T-helper 2 cell treated with Interferon-gamma antibody and Interleukin-4, amounts not matched to agents 100 ng/mL and 5 ng/mL, for 36 hours (primary cell): Measurements from ENCODE around the gene TYW1. TPM values are rescaled to one million over a fixed set of nuclear protein-coding genes. Genes with fewer than 3 reads are reported as not detected.
"Not testable (repeated sequence)": the region's sequence is repeated elsewhere in the genome, so short reads cannot be mapped to it uniquely, and the experiment has no call there.

ENCODE experiments used
- intact Hi-C: fragments of 100-400 bp; cut with micrococcal nuclease; formaldehyde crosslinking; loops from one replicate; pipeline ENCODE4 v1.15.1; 2023
- total RNA-seq: library from RNA; stranded (reverse); gene quantifications from 2 replicates; pipeline ENCODE4 v1.2.3, GENCODE V29; 2022

TYW1 gene
- total RNA-seq, 1 donor from 2014 or later, result 19.5 TPM

GRCh38 chr7:67128257-67128656, 131.6 kb downstream of the TYW1 start:
- intact Hi-C loops, result not testable (repeated sequence)

DNA sequence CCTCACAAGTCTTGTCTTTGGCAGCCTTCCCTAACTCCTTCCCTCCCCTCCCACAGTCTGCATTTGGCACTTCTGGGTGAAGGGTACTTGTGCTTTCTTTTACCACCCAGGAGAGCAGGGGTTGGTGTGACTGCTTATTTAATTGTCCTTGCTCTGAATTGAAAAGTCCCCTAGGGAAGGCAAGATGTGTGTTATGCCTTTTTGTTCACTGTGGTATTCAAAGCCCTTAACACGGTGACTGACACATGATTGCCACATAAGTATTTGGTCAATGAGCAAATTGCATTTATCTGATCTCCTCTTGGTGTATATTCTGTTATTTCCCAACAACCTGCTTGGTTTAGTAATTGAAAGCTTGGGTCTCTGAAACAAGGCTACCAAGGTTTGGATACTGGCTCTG, 134.1 kb downstream of the TYW1 start:
- intact Hi-C loops, result not testable (repeated sequence)

DNA sequence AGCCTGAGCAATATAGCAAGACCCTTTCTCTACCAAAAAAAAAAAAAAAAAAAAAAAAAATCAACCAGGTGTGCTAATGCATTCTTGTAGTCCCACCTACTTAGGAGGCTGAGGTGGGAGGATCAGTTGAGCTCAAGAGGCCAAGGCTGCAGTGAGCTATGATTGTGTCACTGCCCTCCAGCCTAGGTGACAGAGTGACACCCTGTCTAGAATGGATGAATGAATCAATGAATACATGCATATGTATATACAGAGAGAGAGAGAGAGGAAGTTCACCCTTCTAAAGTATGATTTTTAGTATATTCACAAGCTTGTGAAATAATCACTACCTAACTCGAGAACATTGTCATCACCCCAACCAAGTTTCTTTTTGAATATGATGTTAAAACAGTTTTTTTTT, 138.3 kb downstream of the TYW1 start:
- intact Hi-C loops, result not testable (repeated sequence)

DNA sequence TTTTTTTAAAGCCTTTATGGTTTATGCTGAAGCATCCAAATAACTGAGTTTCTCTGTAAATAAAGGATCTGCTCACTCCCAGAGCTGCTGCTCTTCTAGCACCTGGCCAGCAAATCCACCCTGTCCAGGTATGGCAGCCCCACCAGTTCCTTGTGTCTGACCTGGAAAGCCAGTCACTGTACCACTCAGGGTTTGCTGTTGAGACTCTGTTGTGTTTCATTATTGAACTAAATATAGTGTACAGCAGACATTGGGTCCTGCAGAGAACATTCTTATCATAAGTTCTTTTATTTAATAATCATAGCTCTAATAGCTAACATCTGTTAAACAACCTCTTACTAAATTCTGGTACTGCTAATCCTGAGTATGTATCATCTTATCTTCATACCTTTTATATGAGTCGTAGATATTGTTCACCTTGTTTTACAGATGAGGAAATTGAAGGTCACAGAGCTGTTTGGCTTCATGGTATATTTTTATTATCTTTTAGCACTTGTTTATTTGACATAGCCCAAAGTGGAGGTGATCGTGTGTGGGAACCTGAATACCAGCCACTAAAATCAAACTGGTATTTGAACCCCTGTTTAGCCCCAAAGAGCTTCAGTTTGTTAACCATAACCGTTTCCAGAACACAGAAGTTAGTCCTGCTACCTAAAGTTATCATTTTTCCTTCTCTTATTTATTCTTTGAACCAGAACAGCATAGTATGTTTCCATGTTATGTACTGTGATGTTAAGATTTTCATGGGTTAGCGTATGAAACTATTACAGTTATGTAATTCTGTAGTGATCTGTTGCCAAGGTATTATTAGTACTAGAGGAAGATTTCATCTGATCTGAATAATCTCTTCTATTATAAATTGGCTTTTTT, 139.2 kb downstream of the TYW1 start:
- intact Hi-C loops, result not testable (repeated sequence)

GRCh38 chr7:67137489-67137888, 140.9 kb downstream of the TYW1 start:
- intact Hi-C loops, result not testable (repeated sequence)

DNA sequence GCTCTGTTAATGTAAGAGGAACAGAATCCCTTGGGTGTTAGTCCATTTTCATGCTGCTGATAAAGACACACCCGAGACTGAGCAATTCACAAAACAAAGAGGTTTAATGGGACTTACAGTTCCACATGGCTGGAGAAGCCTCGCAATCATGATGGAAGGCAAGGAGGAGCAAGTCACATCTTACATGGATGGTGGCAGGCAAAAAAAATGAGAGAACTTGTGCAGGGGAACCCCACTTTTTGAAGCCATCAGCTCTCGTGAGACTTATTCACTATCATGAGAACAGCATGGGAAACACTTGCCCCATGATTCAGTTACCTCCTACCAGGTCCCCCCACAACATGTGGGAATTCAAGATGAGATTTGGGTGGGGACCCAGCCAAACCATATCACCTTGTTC, 143.2 kb downstream of the TYW1 start:
- intact Hi-C loops, result not testable (repeated sequence)

DNA sequence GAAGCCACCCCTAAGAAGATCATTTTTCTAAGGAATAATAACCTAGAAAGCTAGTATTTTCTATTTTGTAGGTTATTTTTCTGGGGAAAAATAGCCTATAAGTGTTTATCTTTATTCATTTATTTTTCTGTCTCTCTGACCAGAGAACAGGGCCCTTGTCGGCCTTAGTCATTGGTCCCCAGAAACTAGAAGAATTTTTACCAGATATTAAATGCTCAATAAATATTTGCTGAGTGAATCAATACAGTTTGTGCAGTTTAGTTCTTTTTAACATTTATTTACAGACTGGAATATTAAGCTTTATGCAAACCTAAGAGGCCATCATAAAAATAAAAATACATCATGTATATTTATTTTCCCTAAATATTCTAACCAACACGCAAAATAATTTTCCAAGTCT, 144.4 kb downstream of the TYW1 start:
- intact Hi-C loops, result not testable (repeated sequence)

- intact Hi-C loops, result not testable (repeated sequence)
Measured at GRCh38 chr7:67143091-67143786, 146.6 kb downstream of the TYW1 start.

DNA sequence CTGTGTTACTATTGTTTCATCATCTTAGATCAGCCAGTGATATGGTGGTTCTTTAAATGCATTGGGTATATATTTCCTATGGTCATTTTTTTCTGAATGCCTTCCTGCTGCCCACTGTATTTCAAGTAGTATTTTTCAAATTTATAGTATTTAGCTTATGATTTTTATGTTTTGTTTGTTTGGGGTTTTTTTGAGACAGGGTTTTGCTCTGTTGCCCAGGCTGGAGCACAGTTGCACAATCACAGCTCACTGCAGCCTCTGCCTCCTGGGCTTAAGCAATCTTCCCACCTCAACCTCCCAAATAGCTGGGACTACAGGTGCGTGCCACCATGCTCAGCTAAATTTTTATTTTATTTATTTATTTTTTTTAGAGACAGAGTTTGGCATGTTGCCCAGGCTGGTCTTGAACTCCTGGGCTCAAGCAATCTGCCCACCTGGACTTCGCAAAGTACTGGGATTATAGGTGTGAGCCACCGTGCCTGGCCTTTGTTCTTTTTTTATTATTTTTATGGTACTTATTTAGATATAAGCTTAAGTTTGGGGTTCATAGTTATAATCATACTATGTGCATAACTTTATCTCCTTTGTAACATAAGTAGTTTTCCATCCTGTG, 149.1 kb downstream of the TYW1 start:
- intact Hi-C loops, result not testable (repeated sequence)

GRCh38 chr7:67149131-67149530, 152.5 kb downstream of the TYW1 start:
- intact Hi-C loops, result not testable (repeated sequence)

DNA sequence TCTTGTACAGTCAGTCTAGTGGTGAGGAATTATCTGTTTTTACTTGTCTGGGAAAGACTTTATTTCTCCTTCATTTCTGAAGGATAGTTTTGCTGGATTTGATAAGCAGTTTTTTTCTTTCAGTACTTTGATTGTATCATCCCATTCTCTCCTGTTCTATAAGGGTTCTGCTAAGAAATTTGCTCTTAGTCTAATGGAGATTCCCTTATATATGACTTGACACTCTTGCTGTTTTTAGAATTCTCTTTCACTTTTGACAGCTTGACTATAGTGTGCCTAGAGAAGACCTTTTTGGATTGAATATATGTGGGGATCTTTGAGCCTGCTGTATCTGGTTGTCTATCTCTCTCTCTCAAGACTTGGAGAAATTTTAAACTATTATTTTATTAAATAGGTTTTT, 157.7 kb downstream of the TYW1 start:
- intact Hi-C loops, result not testable (repeated sequence)

DNA sequence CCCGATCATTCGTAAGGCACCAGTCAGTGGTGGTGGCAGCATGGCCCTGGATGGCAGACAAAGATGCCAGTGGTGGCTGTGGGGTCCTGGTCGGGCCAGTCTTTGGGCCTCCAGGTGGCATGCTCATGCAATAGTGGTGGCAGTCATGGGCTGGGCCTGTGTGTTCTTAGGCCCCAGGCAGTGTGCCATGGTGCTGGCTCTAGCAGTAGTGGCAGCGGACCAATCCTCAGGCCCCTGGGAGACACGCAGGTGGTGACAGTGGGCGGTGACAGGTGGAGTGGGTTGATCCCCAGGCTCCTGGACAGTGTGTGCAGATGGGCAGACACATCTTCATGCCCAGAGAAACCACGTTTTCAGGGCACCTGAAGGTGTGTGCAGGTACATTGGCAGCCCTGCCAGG, 159.4 kb downstream of the TYW1 start:
- intact Hi-C loops, result not testable (repeated sequence)

GRCh38 chr7:67163285-67163684, 166.7 kb downstream of the TYW1 start:
- intact Hi-C loops, result not testable (repeated sequence)

- intact Hi-C loops, result not testable (repeated sequence)
Measured at GRCh38 chr7:67171151-67171550, 174.5 kb downstream of the TYW1 start.

DNA sequence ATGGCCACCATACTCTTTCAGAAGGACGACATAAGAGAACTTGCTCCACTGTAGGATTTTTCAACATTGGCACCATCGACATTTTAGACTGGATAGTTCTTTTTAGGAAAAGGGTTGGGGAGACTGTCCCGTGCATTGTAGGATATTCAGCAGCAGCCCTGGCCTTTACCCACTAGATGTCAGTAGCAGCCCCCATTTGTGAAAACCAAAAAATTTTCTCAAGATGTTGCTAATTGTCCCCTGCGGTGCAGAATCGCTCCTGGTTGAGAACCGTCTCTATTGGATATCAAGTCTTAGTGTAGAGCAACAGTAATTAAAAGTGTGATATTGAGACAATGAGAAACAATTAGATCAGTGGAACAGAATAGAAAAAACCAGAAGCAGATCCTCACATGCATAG, 180.1 kb downstream of the TYW1 start:
- intact Hi-C loops, result not testable (repeated sequence)

GRCh38 chr7:67178915-67179688, 182.5 kb downstream of the TYW1 start:
- intact Hi-C loops, result not testable (repeated sequence)

GRCh38 chr7:67182956-67183750, 186.5 kb downstream of the TYW1 start:
- intact Hi-C loops, result not testable (repeated sequence)

GRCh38 chr7:67184912-67185659, 188.5 kb downstream of the TYW1 start:
- intact Hi-C loops, result not testable (repeated sequence)

DNA sequence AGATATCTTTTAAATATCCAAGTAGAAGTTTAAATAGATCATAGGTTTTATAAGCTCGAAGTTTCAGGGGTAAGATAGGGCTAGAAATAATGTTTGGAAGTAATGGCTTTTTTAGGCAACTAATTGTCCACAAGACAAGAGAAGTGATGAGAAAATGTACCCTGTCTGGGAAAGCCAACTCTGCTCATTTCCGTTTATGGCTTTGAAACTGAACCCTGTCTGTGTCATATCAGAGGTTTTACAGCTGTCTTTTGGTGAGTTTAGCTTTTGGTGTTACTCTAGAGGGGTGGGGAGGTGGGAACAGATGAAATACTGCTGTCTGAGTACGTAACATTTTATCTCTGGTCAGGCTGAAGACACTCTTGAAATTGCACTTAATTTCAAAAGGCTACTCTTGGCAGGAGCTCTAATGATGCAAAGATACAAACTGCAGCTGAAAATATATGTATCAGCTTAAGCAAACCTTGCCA, 189.1 kb downstream of the TYW1 start:
- intact Hi-C loops, result not testable (repeated sequence)

- intact Hi-C loops, result not testable (repeated sequence)
Measured at GRCh38 chr7:67189160-67189559, 192.5 kb downstream of the TYW1 start.
